Activated naive CD4-positive, alpha-beta T cell treated with anti-CD3 and anti-CD28 coated beads, Interleukin-2, amount 50 U/mL, for 24 hours (primary cell): ENCODE data around the gene SHANK2.

Experiments used
- H3K27ac Mint-ChIP-seq: one replicate; pipeline ENCODE4 v1.8.0; 2021; ENCODE audit warnings: mild to moderate bottlenecking, mixed read lengths
- H3K27me3 Mint-ChIP-seq: one replicate; pipeline ENCODE4 v1.8.0; 2021; ENCODE audit warnings: mixed read lengths
- H3K36me3 Mint-ChIP-seq: one replicate; pipeline ENCODE4 v1.8.0; 2021; ENCODE audit warnings: mixed read lengths
- H3K4me1 Mint-ChIP-seq: one replicate; pipeline ENCODE4 v1.8.0; 2021; ENCODE audit warnings: mixed read lengths
- H3K4me3 Mint-ChIP-seq: one replicate; pipeline ENCODE4 v1.8.0; 2021; ENCODE audit warnings: mild to moderate bottlenecking, mixed read lengths
- H3K9me3 Mint-ChIP-seq: one replicate; pipeline ENCODE4 v1.8.0; 2021; ENCODE audit warnings: mixed read lengths

The SHANK2 gene

DNA sequence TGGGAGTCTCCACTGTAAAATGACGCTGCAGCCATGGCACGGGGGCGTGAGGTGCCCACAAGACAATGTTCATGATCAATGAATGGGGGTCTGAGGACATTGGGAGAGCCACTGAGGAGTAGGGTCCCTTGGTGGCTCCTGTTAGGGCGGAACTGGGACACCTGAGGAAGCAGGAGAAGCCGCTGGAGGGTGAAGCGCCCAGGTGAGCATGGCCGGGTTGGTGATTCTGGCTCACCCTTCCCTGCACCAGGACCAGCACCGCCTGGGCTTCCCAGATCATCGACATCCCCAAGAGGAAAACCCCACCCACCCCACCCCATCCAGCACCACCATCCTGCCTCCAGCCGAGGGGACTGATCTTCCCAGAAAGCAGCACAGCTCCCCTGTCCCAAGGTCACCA lies 30.6 kb downstream of the SHANK2 start:
- no peak overlapping the region for H3K27ac Mint-ChIP-seq
- H3K4me1 Mint-ChIP-seq = no peaks in the 10 kb centered on the region
- H3K9me3 Mint-ChIP-seq = peaks cover 6% of the 10 kb centered on the region
- peaks cover 3% of the 10 kb centered on the region for H3K27me3 Mint-ChIP-seq
- no peak overlapping the region for H3K4me3 Mint-ChIP-seq
- peaks cover 2% of the 10 kb centered on the region for H3K36me3 Mint-ChIP-seq

DNA sequence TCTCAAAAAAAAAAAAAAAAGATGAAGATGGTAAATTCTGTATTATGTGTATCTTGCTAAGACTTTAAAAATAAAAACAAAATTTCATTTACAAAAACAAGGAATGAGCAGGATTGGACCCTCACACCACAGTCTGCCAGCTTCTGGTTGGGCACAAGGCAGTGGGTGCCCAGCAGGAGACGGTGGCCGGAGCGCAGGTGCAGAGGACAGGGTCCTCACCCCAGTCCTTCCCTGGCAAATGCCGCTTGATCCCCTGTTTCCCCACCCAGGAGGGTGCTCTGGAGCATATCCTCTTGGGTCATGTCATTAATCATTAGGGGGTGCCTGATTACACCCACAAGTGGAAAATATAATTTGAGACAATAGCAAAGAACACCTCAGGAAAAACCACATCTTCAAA lies 31.2 kb downstream of the SHANK2 start:
- Mint-ChIP-seq H3K4me3 (no peak overlapping the region), H3K9me3 (peaks cover 5% of the 10 kb centered on the region), H3K27me3 (peaks cover 3% of the 10 kb centered on the region)

DNA sequence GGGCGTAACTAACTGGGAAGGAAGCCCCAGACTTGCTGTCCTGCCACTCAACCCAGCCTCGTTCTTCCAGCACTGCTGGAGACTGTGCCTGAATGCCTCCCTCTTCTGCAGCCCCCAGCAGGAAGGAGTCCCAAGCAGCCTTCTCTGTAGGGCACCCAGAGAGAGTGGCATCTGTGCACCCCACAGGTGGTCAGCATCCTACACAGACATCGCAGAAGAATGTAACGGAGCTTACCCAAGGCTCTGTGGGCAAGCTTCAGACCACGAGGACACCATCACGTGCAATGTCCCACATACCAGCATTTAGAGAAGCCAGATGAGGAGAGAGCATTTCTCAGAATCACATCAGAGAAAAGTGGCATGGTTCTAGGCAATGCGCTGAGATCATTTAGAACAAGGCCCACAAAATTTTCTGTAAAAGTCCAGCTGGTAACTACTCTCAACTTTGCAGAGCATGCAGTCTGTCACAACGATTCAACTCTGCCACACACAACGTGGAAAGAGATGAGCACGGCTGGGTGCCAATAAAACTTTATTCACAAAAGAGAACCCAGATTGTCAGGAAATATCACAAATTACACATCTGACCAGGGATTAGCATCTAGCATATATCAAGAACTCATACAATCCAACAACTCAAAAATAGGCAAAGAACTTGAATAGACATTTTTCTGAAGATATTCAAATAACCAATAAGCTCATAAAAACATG lies 33.4 kb downstream of the SHANK2 start:
- Mint-ChIP-seq H3K27ac (no peak overlapping the region), H3K4me1 (no peaks in the 10 kb centered on the region), H3K27me3 (peaks cover 3% of the 10 kb centered on the region), H3K9me3 (no peaks in the 10 kb centered on the region), H3K36me3 (no peaks in the 10 kb centered on the region), H3K4me3 (no peak overlapping the region)

More for the DNA sequence above, 31.2 kb downstream of the SHANK2 start:
- peaks cover 2% of the 10 kb centered on the region for H3K36me3 Mint-ChIP-seq
- no peaks in the 10 kb centered on the region for H3K4me1 Mint-ChIP-seq
- H3K27ac Mint-ChIP-seq = no peak overlapping the region

DNA sequence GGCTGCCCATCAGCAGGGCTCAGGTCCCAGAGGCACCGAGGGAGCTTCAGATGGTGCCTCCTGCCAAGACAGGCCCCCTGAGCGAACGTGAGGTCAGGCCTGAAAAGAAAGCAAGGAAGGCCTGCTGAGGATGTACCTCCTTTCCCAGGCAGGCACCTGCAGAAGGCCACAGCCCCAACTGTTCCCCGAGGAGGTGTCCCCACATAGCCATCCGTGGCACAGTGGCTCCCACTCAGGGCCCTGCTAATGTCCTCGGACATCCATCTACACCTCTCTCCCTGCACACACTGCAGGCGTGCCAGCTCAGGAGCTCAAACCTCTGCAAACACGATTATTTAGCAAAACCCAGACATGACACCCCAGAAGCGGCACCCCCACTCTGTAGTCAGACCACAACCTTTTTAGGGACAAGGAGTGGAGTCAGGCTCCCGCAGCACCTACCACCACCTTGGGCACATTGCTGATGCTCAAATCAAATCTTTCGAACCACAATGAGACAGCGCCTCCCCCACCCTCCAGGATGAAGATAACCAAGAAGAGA lies 36.9 kb downstream of the SHANK2 start:
- Mint-ChIP-seq H3K27me3 (peaks cover 2% of the 10 kb centered on the region), H3K27ac (no peak overlapping the region), H3K36me3 (no peaks in the 10 kb centered on the region), H3K4me3 (no peak overlapping the region), H3K4me1 (no peaks in the 10 kb centered on the region), H3K9me3 (no peaks in the 10 kb centered on the region)

DNA sequence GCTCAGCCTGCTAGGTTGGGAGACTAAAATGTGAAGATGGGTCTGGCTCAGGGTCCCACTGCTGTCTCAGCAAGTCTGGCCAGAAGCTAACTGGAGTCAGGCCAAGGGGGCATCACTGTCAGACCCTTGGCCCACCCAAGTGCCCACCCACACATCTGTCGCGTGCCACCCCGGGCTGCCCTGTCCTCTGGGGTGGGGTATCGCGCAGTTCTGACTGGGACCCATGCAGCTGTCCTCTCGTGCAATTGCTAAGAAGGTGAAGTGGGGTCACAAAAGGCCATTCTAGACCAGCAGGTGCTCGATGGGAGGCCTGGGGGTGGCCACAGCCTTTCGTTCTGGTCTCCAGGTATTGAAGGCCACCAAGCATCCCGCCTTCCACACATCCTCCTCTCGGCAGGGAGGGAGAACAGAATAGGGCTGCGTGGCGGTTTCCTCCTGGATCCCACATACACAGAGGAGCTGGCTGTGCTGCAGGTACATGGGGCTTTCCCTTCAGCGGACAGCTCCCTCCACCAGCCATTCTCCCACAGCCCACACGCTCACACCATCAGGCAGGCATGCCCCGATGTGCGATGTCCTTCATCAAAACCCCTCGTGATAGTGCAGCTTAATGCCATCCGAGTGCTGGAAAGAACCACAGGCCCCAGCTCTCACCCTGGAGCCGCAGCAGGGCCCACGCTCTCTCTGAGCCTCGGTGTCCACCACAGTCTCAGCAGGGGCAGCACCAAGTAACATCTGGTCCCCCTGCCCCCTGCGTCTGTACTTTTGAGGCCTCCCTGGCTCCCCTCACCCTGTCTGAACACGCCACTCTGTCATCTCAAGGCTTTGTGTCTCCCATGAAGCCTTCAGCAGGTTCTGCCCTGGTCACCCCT lies 37.6 kb downstream of the SHANK2 start:
- Mint-ChIP-seq H3K9me3 (no peaks in the 10 kb centered on the region), H3K27ac (no peak overlapping the region), H3K27me3 (no peaks in the 10 kb centered on the region), H3K4me1 (no peaks in the 10 kb centered on the region), H3K4me3 (no peak overlapping the region), H3K36me3 (no peaks in the 10 kb centered on the region)

DNA sequence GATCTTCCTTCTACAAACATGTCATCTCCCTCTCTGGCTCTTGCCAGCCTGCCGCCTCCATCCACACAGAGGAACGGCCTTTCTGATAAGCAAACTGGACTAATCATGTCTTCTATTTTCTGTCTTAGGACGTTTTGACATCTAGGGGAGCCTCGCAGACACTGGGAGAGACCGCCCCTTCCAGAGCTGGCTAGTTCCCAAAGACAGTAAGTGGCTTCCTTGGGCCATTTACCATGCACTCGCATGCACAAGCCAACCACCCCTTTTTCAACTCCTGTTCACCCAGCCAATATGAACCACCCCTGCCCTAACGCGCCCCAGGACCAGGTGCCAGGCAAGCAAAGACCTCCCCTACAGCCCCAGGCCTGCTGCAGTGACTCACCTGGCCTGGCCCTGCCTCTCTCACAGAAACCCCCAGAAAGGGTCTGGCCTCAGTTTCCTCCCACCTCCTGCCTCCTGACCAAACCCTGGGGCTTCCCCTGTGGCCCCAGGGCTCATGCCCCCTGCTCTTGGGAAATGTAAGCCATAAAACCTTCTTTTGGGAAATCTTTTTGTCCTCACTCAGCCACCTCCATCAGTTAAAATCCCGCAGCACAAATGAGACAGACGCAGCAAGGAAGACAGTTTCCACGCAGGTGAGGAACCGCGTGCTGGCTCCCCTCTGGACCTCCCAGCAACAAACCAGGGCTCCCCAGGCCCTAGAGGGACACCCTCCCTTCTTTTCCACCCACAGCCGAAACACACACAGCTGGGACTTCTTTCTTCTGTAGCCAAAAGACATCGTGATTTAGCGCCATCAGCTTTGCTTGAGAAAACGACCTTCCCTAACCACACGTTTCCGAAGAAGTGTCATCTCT lies 38.5 kb downstream of the SHANK2 start:
- no peaks in the 10 kb centered on the region for H3K4me1 Mint-ChIP-seq
- no peaks in the 10 kb centered on the region for H3K36me3 Mint-ChIP-seq
- no peak overlapping the region for H3K4me3 Mint-ChIP-seq
- no peak overlapping the region for H3K27ac Mint-ChIP-seq
- no peaks in the 10 kb centered on the region for H3K9me3 Mint-ChIP-seq
- H3K27me3 Mint-ChIP-seq = no peaks in the 10 kb centered on the region

DNA sequence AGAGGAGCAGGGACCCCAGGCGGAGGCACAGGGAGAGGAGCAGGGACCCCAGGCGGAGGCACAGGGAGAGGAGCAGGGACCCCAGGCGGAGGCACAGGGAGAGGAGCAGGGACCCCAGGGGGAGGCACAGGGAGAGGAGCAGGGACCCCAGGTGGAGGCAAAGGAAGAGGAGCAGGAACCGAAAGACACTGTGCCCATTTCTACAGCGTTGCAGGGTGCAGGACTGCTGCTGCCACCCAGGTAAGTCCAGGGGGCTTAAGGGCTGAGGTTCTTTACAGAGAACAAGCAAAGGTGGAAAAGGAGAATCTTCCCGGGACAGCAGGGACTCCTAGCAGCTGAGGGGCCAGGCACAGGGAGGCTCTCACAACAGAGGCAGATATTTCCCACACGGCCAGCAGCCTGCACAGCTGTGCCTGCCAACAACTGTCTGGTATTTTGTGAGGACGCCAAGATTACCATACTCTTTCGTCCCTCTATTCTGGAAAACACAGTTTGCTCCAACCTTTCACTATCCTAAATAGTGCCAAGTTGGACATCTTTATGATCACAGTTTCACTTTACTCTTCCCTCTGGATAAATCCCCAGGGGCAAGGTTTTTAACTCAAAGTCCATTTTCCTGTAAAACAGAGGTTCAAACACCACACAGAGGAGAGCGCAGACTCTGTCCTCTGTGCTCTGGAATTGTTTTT lies 39.4 kb downstream of the SHANK2 start:
- Mint-ChIP-seq H3K4me3 (no peak overlapping the region), H3K27ac (no peak overlapping the region), H3K36me3 (no peaks in the 10 kb centered on the region)

DNA sequence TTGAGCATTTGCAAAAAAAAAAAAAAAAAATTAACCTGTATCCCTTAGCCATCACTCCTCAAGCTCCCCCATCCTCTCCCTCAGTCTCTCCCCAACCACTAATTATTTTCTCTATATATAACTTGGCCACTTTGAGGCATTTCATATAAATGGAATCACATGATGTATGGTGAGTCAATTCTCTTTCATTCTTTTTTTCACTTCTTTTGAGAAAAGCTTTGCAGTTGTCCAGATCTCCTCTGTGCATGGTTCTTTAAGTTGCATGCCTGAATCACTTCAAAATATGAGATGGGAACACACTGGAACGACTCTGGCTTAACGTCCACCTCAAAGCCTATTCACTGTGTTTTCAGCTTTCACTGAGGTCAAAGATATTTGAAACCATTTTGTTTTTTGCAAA lies 40.7 kb downstream of the SHANK2 start:
- Mint-ChIP-seq H3K27me3 (no peaks in the 10 kb centered on the region), H3K27ac (no peak overlapping the region), H3K4me3 (no peak overlapping the region), H3K36me3 (no peaks in the 10 kb centered on the region), H3K4me1 (no peaks in the 10 kb centered on the region), H3K9me3 (no peaks in the 10 kb centered on the region)

More for the DNA sequence above, 39.4 kb downstream of the SHANK2 start:
- Mint-ChIP-seq H3K4me1 (no peaks in the 10 kb centered on the region), H3K27me3 (no peaks in the 10 kb centered on the region), H3K9me3 (no peaks in the 10 kb centered on the region)

DNA sequence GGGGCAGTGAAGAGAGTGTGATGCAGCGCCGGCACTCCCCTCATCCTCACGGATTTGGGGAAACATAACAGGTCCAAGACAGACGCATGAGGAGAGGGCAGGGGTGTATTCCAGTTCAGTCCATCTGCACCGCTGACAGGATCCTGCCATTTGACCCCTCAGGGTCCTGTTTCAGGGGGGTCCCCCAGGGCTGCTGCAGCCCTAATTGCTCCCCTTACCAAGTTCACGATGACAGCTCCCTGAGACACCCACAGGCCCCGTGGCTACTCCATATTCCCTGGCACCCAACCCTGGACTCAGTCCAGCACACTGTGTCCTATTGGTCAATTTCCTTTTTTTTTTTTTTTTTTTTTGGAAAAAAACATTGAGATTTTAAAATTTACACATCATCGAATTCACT lies 41.5 kb downstream of the SHANK2 start:
- Mint-ChIP-seq H3K4me1 (no peaks in the 10 kb centered on the region), H3K27ac (no peak overlapping the region), H3K27me3 (no peaks in the 10 kb centered on the region), H3K4me3 (no peak overlapping the region), H3K9me3 (no peaks in the 10 kb centered on the region), H3K36me3 (no peaks in the 10 kb centered on the region)

DNA sequence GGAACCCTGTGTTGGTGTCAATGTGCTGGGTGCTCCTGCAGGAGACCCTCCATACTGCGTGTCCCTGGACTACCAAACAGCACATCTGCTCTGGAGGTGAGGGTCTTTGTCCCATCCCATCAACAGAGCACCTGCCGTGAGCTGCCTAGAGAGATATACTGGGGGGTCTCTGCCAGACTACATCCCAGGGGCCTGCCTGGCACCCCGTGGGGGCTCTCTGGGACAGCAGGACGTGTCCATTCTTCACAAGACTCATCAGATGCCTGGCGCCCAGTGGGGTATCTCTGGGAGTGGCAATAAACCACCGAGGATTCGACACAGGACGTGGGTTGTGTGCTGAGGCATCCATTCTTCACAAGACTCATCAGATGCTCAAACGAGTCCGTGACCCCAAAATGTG lies 42.7 kb downstream of the SHANK2 start:
- Mint-ChIP-seq H3K27ac (no peak overlapping the region), H3K4me1 (no peaks in the 10 kb centered on the region), H3K4me3 (no peak overlapping the region), H3K9me3 (no peaks in the 10 kb centered on the region), H3K36me3 (no peaks in the 10 kb centered on the region), H3K27me3 (no peaks in the 10 kb centered on the region)

DNA sequence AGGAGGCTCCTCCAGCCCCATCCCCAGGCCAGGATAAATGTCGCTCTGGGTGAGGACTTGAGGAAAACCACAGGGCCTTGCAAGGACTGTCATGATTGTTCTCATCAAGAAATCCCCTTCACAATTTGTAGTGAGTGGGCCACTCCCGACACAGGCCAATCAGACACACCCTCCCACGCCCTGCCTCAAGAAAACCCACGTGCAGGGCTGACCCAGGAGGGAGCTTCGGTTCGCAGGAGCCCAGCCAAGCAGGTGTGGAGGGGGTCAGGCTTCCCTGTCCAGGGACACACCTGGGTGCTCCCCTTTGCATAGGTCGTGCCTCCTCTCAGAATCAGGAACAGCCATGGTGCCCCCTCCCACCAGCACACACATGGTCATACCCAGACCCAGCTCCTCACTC lies 43.2 kb downstream of the SHANK2 start:
- Mint-ChIP-seq H3K4me3 (no peak overlapping the region), H3K4me1 (no peaks in the 10 kb centered on the region), H3K27ac (no peak overlapping the region)

DNA sequence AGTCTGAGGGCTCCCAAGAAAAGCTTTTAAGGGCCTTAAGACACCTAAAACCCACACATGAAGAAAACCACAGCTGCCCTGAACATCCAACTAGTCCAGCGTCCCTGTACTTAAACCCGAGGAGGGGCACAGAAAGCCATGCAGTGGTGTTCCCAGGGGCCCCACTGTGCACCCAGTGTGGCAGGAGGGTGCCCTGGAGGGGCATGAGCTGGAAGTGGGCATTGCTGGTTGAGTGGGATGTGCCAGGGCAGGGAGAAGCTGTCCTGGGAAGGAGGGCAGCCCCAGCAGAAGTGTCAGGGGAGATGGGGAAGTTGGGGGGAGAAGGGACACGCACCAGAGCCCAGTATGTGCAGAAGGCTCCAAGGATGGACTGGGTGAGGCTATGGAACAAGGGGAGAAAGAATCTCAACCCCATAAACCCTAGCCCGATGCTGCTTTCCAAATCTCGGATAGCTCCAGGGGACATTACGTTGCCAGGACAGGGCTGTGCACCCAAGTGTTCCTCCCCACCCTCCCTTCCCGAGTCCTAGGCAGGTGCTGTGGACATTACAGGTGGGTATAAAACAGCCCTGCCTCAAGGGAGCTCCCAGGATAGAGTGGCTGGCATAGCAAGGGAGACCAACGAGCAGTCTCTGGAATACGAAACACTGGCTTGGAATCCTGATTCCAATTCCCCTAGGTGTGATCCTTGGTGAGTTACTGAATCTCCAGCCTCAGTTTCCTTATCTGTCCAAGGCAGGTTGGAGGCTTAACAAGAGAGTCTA lies 44.2 kb downstream of the SHANK2 start:
- H3K36me3 Mint-ChIP-seq = no peaks in the 10 kb centered on the region
- H3K27ac Mint-ChIP-seq = no peak overlapping the region
- no peak overlapping the region for H3K4me3 Mint-ChIP-seq
- no peaks in the 10 kb centered on the region for H3K27me3 Mint-ChIP-seq
- no peaks in the 10 kb centered on the region for H3K9me3 Mint-ChIP-seq
- no peaks in the 10 kb centered on the region for H3K4me1 Mint-ChIP-seq

More for the DNA sequence above, 43.2 kb downstream of the SHANK2 start:
- no peaks in the 10 kb centered on the region for H3K36me3 Mint-ChIP-seq
- H3K27me3 Mint-ChIP-seq = no peaks in the 10 kb centered on the region
- H3K9me3 Mint-ChIP-seq = no peaks in the 10 kb centered on the region

DNA sequence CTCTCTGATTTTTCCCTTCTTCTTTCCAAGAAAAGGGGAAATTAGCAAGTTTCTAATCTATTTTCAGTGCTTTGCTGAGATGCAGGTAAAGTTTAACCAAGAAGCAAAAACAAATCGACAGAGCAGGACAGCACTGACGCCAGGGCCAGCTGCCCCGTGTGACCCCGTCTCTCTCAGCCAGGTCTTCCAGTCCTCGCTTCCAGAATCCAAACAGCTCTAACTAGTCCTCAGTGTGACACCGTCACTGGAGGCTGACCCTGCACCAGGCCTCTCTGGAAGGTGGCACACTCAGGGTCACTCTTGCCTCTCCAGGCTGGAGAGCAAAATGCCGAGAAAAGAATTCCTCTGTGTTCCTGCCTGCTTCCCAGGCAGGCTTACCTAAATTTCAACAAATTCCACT lies 44.8 kb downstream of the SHANK2 start:
- Mint-ChIP-seq H3K27ac (no peak overlapping the region), H3K4me1 (no peaks in the 10 kb centered on the region), H3K9me3 (no peaks in the 10 kb centered on the region), H3K36me3 (no peaks in the 10 kb centered on the region), H3K27me3 (no peaks in the 10 kb centered on the region), H3K4me3 (no peak overlapping the region)

DNA sequence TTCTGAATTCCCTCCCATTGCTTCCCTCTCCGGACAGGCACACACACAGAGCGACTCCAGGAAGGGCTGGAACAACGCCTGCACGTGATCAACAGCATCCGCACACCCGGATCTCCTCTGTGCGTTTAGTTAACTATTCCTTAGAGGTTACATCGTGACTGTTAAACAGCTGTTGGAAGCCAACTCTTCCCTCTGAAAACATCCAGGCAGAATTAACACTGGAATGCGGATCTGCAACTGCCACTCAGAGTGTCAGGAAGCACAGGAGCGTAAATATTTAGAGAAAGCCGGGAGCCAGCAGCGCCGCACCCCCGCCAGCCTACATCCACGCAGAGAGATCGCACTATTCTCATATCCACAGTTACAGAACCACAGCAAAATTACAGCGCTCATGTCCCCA lies 46.2 kb downstream of the SHANK2 start:
- Mint-ChIP-seq H3K4me1 (no peaks in the 10 kb centered on the region), H3K36me3 (no peaks in the 10 kb centered on the region), H3K9me3 (no peaks in the 10 kb centered on the region), H3K4me3 (no peak overlapping the region), H3K27me3 (no peaks in the 10 kb centered on the region), H3K27ac (no peak overlapping the region)
